A549 treated with GW870086 at 1 μM for 4 hours (cell line): Measurements from ENCODE around the gene POLR2E. TPM values are rescaled to one million over a fixed set of nuclear protein-coding genes. Genes with fewer than 3 reads are reported as not detected.

Experiments used
- total RNA-seq: library from RNA; stranded (reverse); fragments of 200-300 nt; extraction: Qiagen RNA extraction; gene quantifications from 5 replicates; pipeline ENCODE4 v1.2.3, GENCODE V29; 2022; ENCODE audit warnings: low read depth

Gene POLR2E
- total RNA-seq, result 180 to 261 TPM (median 238 TPM) in 5 replicates

DNA sequence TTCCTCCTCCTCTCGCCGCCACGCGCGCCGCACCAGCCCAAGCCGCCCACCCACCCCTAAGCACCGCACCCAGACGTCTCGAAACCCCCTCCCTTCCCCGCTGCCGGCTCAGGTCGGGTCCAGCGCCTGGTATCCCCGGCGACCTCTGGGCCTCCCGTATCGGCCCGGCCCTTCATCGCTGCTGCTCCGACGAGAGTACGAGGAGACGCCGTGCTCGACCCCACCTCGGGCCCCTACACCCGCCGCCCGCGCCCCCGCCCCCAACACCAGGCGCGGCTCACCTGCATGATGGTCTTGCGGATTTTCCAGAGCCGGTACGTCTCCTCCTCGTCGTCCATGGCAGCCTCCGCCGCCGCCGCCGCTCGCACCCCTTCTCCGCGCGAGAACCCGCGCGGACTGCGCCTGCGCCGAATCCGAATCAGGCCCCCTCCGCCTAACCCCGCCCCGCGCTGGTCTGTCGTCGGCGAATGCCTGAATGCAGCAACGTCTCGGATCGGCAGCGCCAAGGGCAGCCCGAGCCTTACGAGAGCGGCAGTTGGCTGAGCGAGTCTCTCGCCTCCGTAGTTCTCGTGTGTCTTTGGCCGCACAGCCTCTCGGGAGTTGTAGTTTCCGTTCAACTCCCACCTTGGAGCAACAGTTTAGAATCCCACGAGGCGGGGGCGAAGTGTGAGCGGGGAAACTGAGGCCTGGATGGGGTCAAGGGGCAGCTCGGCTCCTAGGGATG lies at the start of gene POLR2E:
POLR2E (minus strand) TSS at position 398 of the 724 bp plus-strand sequence; CDS start at position 338, 60 bp downstream.

DNA sequence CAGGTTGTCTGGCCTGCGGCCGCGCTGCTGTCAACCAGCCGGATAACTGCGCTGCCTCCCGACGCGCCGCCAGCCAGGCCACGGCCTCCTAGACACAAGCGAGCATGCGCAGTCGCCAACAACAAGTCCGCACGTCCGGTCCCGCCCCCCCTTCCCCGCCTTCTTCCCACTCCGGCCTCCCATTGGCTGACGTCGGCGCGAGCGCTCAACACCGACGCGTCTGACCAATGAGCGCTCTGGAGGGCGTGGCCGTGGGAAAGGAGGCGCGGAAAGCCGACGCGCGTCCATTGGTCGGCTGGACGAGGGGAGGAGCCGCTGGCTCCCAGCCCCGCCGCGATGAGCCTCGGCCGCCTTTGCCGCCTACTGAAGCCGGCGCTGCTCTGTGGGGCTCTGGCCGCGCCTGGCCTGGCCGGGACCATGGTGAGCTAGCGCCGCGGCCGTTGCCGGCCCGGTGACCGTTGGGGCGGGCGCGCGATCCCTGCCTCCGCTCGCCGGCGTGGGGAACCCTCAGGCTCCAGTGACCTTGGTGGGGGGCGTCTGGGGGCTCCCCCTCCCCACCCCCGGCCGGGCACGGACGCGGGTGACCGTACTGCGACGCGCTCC lies 8.6 kb upstream of the POLR2E start, which contains the start of gene GPX4:
GPX4 (plus strand) TSS at position 287 of the 603 bp plus-strand sequence; CDS start at position 337, 50 bp downstream.

DNA sequence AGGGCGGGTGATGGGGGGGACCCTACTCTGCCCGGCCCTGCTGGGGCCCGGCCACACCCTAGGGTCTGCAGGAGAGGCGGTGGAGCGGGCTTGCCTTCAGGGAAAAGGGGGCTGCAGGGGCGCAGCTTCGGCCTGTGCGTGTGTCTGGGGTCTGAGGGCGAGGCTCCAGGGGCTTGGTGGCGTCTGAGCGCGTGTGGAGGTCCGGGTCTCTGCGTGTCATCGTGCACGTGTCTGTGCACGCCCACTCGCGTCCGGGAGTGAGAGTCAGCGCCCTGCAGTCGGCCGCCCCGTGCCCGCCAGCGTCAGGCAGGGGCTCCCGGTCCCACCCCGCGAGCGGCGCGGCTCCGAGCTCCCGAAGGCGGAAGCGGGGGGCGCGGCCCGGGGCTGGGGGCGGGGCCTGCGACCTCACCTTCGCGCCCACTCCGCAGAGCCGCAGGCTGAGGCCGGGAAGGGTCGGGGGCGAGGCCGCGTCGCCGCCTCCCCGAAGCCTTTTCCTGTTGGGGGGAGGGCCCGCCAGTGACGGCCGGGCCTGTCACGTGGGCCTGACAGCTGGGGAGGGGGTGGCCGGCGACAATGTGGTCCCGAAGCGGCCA lies 28.3 kb downstream of the POLR2E start, which contains the start of gene ARHGAP45:
ARHGAP45 (plus strand) TSS at position 420 of the 593 bp plus-strand sequence. CDS start 239 bp downstream, outside the sequence.

DNA sequence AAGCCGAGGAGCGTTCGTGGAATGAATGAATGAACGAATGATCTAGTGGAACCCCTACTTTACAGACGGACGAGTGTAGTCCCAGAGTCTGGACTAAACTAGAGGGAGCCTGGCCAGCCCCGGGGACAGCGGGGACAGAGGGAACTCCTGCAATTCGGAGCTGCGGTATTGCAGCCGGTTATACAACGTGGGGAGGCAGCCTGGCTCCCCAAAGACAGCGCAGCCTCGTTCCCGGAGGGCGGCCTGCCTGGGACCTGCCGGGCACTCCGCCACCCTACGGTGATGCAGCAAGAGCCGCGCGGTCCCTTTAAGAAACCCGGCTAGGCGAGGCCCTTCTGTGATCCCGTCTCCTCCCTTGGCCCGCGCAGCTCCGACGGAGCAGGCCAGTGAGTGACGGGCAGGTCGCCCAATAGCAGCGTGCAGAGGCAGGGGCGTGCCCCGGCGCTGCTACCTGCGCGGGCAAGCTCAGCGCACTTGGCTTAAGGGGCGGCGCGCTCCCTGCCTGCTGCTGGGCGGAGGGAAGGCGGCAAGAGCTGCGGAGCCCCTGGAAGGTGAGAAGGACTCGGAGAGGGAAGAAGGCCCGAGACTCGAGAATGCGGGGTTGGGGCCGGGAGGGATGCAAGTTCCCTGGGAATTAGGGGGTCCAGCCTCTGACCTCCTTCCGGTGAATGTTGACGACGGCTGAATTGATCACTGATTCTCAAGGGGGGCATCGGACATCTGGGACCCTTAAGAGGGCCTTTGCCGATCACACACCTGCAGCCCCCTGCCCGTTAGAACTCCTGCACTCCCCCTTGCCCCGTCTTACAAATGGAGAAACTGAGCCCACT lies 55.3 kb downstream of the POLR2E start, which contains the start of gene ABCA7:
ABCA7 (plus strand) TSS at position 462 of the 830 bp plus-strand sequence. CDS start 1,255 bp downstream, outside the sequence.

Other genes with a start within 250 kb of the POLR2E start
- 0.16 to 0.30 TPM (median 0.29 TPM) in 3 of 5 replicates, not detected in the others for gene ELANE, start 243.1 kb downstream of the POLR2E start, total RNA-seq
- 11.2 to 22.1 TPM (median 21.4 TPM) in 5 replicates for gene CFD, start 235.7 kb downstream of the POLR2E start, total RNA-seq
- 14.8 to 22.3 TPM (median 21.5 TPM) in 5 replicates for gene MED16, start 202.2 kb downstream of the POLR2E start, total RNA-seq
- gene RNU6-9, start 201.9 kb downstream of the POLR2E start, total RNA-seq, result not detected in 5 replicates
- gene R3HDM4, start 182.2 kb downstream of the POLR2E start, total RNA-seq, result 28.8 to 49.8 TPM (median 38.1 TPM) in 5 replicates
- 0.18 to 0.67 TPM (median 0.39 TPM) in 5 replicates for gene KISS1R, start 178.0 kb downstream of the POLR2E start, total RNA-seq
- 3.3 to 7.1 TPM (median 5.4 TPM) in 5 replicates for gene ARID3A, start 169.3 kb downstream of the POLR2E start, total RNA-seq
- gene WDR18, start 111.0 kb downstream of the POLR2E start, total RNA-seq, result 46.9 to 74.3 TPM (median 68.3 TPM) in 5 replicates
- 1.8 to 3.2 TPM (median 2.6 TPM) in 5 replicates for gene GRIN3B, start 95.0 kb downstream of the POLR2E start, total RNA-seq
- gene TMEM259, start 74.3 kb downstream of the POLR2E start, total RNA-seq, result 84.8 to 128 TPM (median 125 TPM) in 5 replicates
- not detected in 5 replicates for gene RNU6-2, start 73.9 kb downstream of the POLR2E start, total RNA-seq
- gene CNN2, start 68.8 kb downstream of the POLR2E start, total RNA-seq, result 77.5 to 88.2 TPM (median 83.4 TPM) in 5 replicates
- gene ABCA7, start 55.3 kb downstream of the POLR2E start, total RNA-seq, result 14.9 to 17.5 TPM (median 16.8 TPM) in 5 replicates
- gene ARHGAP45, start 28.2 kb downstream of the POLR2E start, total RNA-seq, result 2.8 to 4.7 TPM (median 4.4 TPM) in 5 replicates
- gene GPX4, start 8.6 kb upstream of the POLR2E start, total RNA-seq, result 452 to 503 TPM (median 489 TPM) in 5 replicates
- gene SBNO2, start 78.9 kb upstream of the POLR2E start, total RNA-seq, result 25.0 to 38.4 TPM (median 37.0 TPM) in 5 replicates
- 30.8 to 36.4 TPM (median 36.1 TPM) in 5 replicates for gene STK11, start 110.4 kb upstream of the POLR2E start, total RNA-seq
- gene CBARP, start 142.6 kb upstream of the POLR2E start, total RNA-seq, result 2.2 to 4.3 TPM (median 4.1 TPM) in 5 replicates
- 99.5 to 201 TPM (median 159 TPM) in 5 replicates for gene ATP5F1D, start 146.4 kb upstream of the POLR2E start, total RNA-seq
- gene MIDN, start 153.2 kb upstream of the POLR2E start, total RNA-seq, result 42.4 to 55.4 TPM (median 51.8 TPM) in 5 replicates
- gene CIRBP, start 174.0 kb upstream of the POLR2E start, total RNA-seq, result 89.3 to 186 TPM (median 97.4 TPM) in 5 replicates
- 50.5 to 98.6 TPM (median 76.3 TPM) in 5 replicates for gene FAM174C, start 180.2 kb upstream of the POLR2E start, total RNA-seq
- 1.0 to 2.1 TPM (median 1.8 TPM) in 5 replicates for gene EFNA2, start 190.5 kb upstream of the POLR2E start, total RNA-seq